ENCODE data around the gene TOGARAM2. TPM values are rescaled to one million over a fixed set of nuclear protein-coding genes. Genes with fewer than 3 reads are reported as not detected.

The TOGARAM2 gene
- 0.15 to 0.27 TPM (median 0.21 TPM) in 4 of 5 replicates, not detected in the other for total RNA-seq (2022; extraction: Qiagen RNA extraction)

GRCh38 chr2:28981016-28981441 lies at the start of gene TOGARAM2:
TOGARAM2 (plus strand) TSS chr2:28981298; CDS start chr2:28994835, 13,537 bp downstream.

GRCh38 chr2:29074411-29074810 lies 93.3 kb downstream of the TOGARAM2 start, which contains the start of gene PCARE:
PCARE (minus strand) TSS chr2:29074523; CDS start chr2:29074261, 262 bp downstream.

Other genes starting within 250 kb of the TOGARAM2 start
- gene PPP1CB, start 229.5 kb upstream of the TOGARAM2 start, total RNA-seq (2022; extraction: Qiagen RNA extraction) = 132 to 208 TPM (median 190 TPM) in 5 replicates
- 0.14 to 0.28 TPM (median 0.26 TPM) in 4 of 5 replicates, not detected in the other for gene SPDYA, start 170.5 kb upstream of the TOGARAM2 start, total RNA-seq (2022; extraction: Qiagen RNA extraction)
- gene TRMT61B, start 111.0 kb upstream of the TOGARAM2 start, total RNA-seq (2022; extraction: Qiagen RNA extraction) = 13.8 to 15.3 TPM (median 15.2 TPM) in 5 replicates
- gene WDR43, start 86.6 kb upstream of the TOGARAM2 start, total RNA-seq (2022; extraction: Qiagen RNA extraction) = 80.8 to 114 TPM (median 104 TPM) in 5 replicates
- not detected in 5 replicates for gene PCARE, start 93.2 kb downstream of the TOGARAM2 start, total RNA-seq (2022; extraction: Qiagen RNA extraction)
- gene CLIP4, start 134.1 kb downstream of the TOGARAM2 start, total RNA-seq (2022; extraction: Qiagen RNA extraction) = 14.4 to 24.3 TPM (median 20.9 TPM) in 5 replicates

Data from A549 treated with dexamethasone at 1 μM for 4 hours (cell line).